GM13977 (cell line): ENCODE results near the gene RSPO3.

ENCODE experiments used
- DNase-seq: peaks from one replicate; pipeline ENCODE4 v3.0.0; 2012; ENCODE audit warnings: low spot score
- in situ Hi-C: fragments of 300-500 bp; cut with MboI; formaldehyde crosslinking; loops from one replicate; pipeline ENCODE4 v1.12.0; 2022; ENCODE audit warnings: low sequenced_read_pairs, low pct_unique_long_range_greater_than_20kb, mixed read lengths, inconsistent platforms; ENCODE audit not compliant: unreplicated experiment
- TF ChIP-seq, protein P1 (sequence below): IDR thresholded peaks from 2 replicates; pipeline ENCODE4 v1.5.1; 2012; ENCODE audit warnings: mild to moderate bottlenecking, control low read depth; ENCODE audit not compliant: insufficient read depth; ENCODE audit errors: extremely low read depth, missing control alignments

Gene RSPO3

DNA sequence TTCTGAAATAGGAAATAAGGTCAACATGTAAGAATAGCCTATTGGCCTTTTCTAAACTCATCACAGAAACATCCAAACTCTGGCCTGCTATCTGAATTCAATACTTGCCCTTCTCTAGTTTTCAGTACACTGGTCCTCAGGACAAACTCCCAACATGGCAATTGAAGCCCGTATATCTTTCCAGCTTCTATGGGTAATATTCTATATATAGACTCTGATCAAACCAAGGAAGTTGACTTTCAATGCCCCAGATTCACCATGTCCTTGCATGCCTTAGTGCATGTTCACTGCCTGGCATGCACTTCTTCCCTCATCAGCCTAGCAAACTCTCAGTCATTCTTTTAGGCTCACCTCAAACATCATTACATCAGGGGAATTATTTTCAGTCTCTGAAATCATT lies 73.2 kb downstream of the RSPO3 start:
- DNase-seq: no peak
- TF ChIP-seq, protein P1, sequence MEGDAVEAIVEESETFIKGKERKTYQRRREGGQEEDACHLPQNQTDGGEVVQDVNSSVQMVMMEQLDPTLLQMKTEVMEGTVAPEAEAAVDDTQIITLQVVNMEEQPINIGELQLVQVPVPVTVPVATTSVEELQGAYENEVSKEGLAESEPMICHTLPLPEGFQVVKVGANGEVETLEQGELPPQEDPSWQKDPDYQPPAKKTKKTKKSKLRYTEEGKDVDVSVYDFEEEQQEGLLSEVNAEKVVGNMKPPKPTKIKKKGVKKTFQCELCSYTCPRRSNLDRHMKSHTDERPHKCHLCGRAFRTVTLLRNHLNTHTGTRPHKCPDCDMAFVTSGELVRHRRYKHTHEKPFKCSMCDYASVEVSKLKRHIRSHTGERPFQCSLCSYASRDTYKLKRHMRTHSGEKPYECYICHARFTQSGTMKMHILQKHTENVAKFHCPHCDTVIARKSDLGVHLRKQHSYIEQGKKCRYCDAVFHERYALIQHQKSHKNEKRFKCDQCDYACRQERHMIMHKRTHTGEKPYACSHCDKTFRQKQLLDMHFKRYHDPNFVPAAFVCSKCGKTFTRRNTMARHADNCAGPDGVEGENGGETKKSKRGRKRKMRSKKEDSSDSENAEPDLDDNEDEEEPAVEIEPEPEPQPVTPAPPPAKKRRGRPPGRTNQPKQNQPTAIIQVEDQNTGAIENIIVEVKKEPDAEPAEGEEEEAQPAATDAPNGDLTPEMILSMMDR: no peak
- in situ Hi-C loops: no loop called here

DNA sequence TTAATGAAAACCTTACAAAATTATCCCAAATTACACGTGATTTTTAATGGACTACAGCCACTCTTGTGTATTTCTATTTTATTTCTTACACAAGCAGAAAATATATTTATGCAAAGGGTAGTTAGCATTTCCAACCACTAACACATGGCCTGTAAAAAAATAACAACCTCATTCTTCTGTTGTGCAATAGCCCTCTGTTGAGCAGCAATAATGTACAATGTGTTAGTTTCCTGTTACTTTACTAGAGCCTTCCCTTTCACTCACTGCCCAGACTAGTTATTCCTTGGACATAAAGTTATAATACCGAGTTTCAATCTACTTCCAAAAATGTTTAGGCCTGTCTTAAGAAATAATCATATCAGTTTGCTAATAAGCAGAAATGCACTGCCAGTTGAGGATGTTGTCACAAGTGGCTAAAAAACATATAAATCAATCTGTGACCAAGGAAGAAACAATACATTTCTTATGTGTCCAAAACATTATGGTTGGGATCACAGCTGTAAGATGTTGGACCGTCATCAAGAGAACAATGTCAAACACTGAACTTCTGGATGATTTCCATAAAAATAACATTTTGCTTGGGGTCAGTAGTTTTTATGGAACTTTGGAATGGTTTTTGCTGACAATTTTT lies 74.6 kb downstream of the RSPO3 start:
- in situ Hi-C loops: no loop called here
- DNase-seq: no peak
- TF ChIP-seq, protein P1: no peak

DNA sequence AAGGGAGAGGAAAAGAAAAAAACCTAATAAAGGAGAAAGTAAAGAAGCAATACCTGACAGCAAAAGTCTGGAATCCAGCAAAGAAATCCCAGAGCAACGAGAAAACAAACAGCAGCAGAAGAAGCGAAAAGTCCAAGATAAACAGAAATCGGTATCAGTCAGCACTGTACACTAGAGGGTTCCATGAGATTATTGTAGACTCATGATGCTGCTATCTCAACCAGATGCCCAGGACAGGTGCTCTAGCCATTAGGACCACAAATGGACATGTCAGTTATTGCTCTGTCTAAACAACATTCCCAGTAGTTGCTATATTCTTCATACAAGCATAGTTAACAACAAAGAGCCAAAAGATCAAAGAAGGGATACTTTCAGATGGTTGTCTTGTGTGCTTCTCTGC lies 77.4 kb downstream of the RSPO3 start:
- DNase-seq: no peak
- TF ChIP-seq, protein P1: no peak
- in situ Hi-C loops: no loop called here

DNA sequence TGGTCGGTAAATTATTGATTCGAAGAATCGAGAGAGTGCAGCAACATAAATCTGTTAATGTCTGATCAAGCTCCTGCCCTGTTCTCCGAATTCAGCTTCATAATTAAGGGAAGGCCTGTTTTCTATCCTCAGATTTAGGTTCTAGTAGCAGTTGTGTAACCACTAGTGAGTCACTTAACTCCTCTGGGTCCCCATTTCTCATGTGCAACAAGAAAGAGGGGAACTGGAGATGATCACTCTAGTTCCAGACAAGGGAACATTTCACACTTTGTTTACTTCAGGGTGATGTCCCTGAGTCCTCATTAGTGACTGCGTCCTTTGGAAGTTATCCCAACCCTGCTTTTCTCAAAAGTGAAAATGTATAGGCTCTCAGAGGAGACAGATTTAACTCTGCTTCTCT lies 80.1 kb downstream of the RSPO3 start:
- TF ChIP-seq, protein P1: no peak
- in situ Hi-C loops: no loop called here
- no peak for DNase-seq

DNA sequence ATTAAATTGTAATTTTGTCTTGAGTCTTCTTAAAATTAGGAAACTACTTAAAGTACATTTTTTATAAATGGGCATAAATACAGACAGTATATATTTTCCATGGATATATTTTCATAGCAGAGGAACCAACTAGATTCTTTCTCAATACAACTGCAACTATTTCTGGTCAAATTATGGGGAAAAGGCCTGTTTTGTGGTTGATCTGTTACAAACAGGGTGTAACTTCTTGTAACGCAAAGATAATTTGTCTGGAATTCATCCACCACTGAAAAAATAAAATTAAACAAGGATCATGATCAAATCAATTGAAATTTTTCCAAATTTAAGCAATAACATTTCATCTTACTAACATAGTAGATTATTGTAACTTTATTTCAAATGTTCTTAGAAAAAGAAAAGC lies 81.0 kb downstream of the RSPO3 start:
- no peak for DNase-seq
- TF ChIP-seq, protein P1: no peak
- in situ Hi-C loops: no loop called here

DNA sequence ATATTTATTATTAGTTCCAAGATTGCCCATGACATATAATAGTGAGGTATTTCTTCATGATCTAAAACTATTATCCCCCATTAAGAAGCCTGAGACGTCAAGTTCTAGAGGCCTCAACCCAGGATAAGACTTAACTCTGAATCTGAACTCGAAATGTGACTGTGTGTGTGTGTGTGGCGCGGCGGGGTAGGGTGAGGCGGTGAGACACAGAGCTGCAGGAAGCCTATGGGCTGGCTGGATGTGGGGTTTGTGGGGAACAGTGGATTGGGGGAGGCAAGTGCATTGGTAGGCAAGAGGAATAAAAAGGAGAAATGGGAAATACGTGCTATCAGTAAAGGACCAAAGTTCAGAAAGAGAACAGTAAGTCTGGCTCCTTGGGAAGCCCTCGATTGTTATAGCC lies 81.6 kb downstream of the RSPO3 start:
- in situ Hi-C loops: no loop called here
- TF ChIP-seq, protein P1: no peak
- no peak for DNase-seq

DNA sequence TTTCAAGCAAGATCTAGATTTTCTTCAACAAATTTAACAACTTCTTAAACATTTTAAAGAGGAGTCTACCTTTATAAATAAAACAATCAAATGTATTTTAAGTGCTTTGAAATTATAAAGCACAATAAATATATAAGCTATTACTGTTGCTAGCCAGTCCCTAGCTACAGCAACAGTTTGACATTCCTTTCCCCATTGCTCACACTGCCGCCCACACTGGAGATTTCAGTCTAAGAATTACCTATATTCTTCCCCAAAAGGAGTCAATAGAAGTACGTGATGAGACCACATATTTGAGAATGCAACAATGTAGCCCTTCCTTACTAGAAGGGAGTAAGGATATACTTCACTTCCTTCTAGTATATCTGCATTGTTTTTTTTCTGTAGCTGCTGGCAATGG lies 82.8 kb downstream of the RSPO3 start:
- in situ Hi-C loops: no loop called here
- DNase-seq: no peak
- TF ChIP-seq, protein P1: no peak
